H9 (cell line): Measurements from ENCODE around the gene ITGA2. TPM values are rescaled to one million over a fixed set of nuclear protein-coding genes. Genes with fewer than 3 reads are reported as not detected.

ENCODE experiments used
- DNase-seq: peaks from one replicate; pipeline ENCODE4 v3.0.0-alpha.2; 2017
- H2AFZ ChIP-seq: one replicate; pipeline ENCODE4 v1.6.1; 2013; ENCODE audit warnings: mild to moderate bottlenecking, low read length, control low read depth, moderate library complexity
- H2AK5ac ChIP-seq: 2 replicates; pipeline ENCODE4 v1.6.1; 2013; ENCODE audit warnings: low read length, control low read depth, mixed read lengths; ENCODE audit not compliant: insufficient read length
- H2BK120ac ChIP-seq: one replicate; pipeline ENCODE4 v1.6.1; 2013; ENCODE audit warnings: low read depth, mild to moderate bottlenecking, low read length, control low read depth, inconsistent platforms; ENCODE audit not compliant: poor library complexity, severe bottlenecking
- H2BK12ac ChIP-seq: 2 replicates; pipeline ENCODE4 v1.6.1; 2013; ENCODE audit warnings: low read length, control low read depth, mixed read lengths, low read depth; ENCODE audit not compliant: insufficient read length
- H2BK15ac ChIP-seq: 2 replicates; pipeline ENCODE4 v1.6.1; 2013; ENCODE audit warnings: low read depth, low read length, control low read depth
- H2BK20ac ChIP-seq: one replicate; pipeline ENCODE4 v1.6.1; 2013; ENCODE audit warnings: low read depth, mild to moderate bottlenecking, low read length, control low read depth, inconsistent platforms; ENCODE audit not compliant: poor library complexity, severe bottlenecking
- H2BK5ac ChIP-seq: 2 replicates; pipeline ENCODE4 v1.6.1; 2013; ENCODE audit warnings: low read length, control low read depth, mixed read lengths; ENCODE audit not compliant: insufficient read length
- H3K14ac ChIP-seq: 2 replicates; pipeline ENCODE4 v1.6.1; 2013; ENCODE audit warnings: low read length, control low read depth; ENCODE audit not compliant: insufficient read depth
- H3K18ac ChIP-seq: 2 replicates; pipeline ENCODE4 v1.6.1; 2013; ENCODE audit warnings: low read depth, mild to moderate bottlenecking, mixed read lengths, low read length, control low read depth; ENCODE audit not compliant: insufficient read length
- H3K23ac ChIP-seq: 2 replicates; pipeline ENCODE4 v1.6.1; 2013; ENCODE audit warnings: low read length, control low read depth, mixed read lengths, low read depth; ENCODE audit not compliant: insufficient read length
- H3K23me2 ChIP-seq: 2 replicates; pipeline ENCODE4 v1.6.1; 2013; ENCODE audit warnings: low read depth, mild to moderate bottlenecking, mixed read lengths, low read length, control low read depth; ENCODE audit not compliant: insufficient read length, poor library complexity, severe bottlenecking
- H3K27ac ChIP-seq: 2 replicates; pipeline ENCODE4 v1.5.1; 2013; ENCODE audit warnings: low read length, control low read depth, mixed read lengths, low read depth; ENCODE audit not compliant: insufficient read length
- H3K27me3 ChIP-seq: 2 replicates; pipeline ENCODE4 v1.6.1; 2013; ENCODE audit warnings: low read length, control low read depth, inconsistent platforms; ENCODE audit not compliant: insufficient read depth
- H3K4ac ChIP-seq: 2 replicates; pipeline ENCODE4 v1.6.1; 2013; ENCODE audit warnings: low read depth, mild to moderate bottlenecking, control low read depth, inconsistent platforms, low read length, moderate library complexity
- H3K4me1 ChIP-seq: 2 replicates; pipeline ENCODE4 v1.6.1; 2013; ENCODE audit warnings: low read length, control low read depth, inconsistent platforms; ENCODE audit not compliant: insufficient read depth
- H3K4me2 ChIP-seq: 2 replicates; pipeline ENCODE4 v1.6.1; 2013; ENCODE audit warnings: low read length, control low read depth, mixed read lengths; ENCODE audit not compliant: insufficient read length, insufficient read depth
- H3K56ac ChIP-seq: 2 replicates; pipeline ENCODE4 v1.6.1; 2013; ENCODE audit warnings: low read depth, mild to moderate bottlenecking, mixed read lengths, low read length, control low read depth; ENCODE audit not compliant: insufficient read length
- H3K79me1 ChIP-seq: 2 replicates; pipeline ENCODE4 v1.6.1; 2013; ENCODE audit warnings: low read depth, mild to moderate bottlenecking, moderate library complexity, low read length, control low read depth, inconsistent platforms; ENCODE audit not compliant: insufficient read depth, poor library complexity, severe bottlenecking
- H3K79me2 ChIP-seq: 2 replicates; pipeline ENCODE4 v1.6.1; 2013; ENCODE audit warnings: low read length, control low read depth, inconsistent platforms; ENCODE audit not compliant: insufficient read depth
- H3K9ac ChIP-seq: 2 replicates; pipeline ENCODE4 v1.6.1; 2013; ENCODE audit warnings: low read length, control low read depth, mixed read lengths; ENCODE audit not compliant: insufficient read length; ENCODE audit errors: extremely low read depth
- H3K9me3 ChIP-seq: one replicate; pipeline ENCODE4 v1.6.1; 2013; ENCODE audit warnings: low read depth, low read length, inconsistent platforms; ENCODE audit not compliant: control insufficient read depth
- H3T11ph ChIP-seq: one replicate; pipeline ENCODE4 v1.6.1; 2013; ENCODE audit warnings: mild to moderate bottlenecking, low read length, control low read depth, inconsistent platforms
- H4K20me1 ChIP-seq: one replicate; pipeline ENCODE4 v1.6.1; 2013; ENCODE audit not compliant: control insufficient read depth, insufficient read length, insufficient read depth
- H4K5ac ChIP-seq: 2 replicates; pipeline ENCODE4 v1.6.1; 2013; ENCODE audit warnings: low read depth, mild to moderate bottlenecking, mixed read lengths, low read length, control low read depth; ENCODE audit not compliant: insufficient read length
- H4K8ac ChIP-seq: replicated peaks from 2 replicates; pipeline ENCODE4 v1.6.1; 2013; ENCODE audit warnings: low read length, control low read depth, mixed read lengths, low read depth; ENCODE audit not compliant: insufficient read length
- H4K91ac ChIP-seq: 2 replicates; pipeline ENCODE4 v1.6.1; 2013; ENCODE audit warnings: low read depth, mild to moderate bottlenecking, moderate library complexity, mixed read lengths, low read length, control low read depth; ENCODE audit not compliant: insufficient read length
- H3K27ac Mint-ChIP-seq, 3 experiments: 2 replicates in 2 of 3; 3 replicates in 1 of 3; pipeline ENCODE4 v1.8.0; 2020 to 2021; ENCODE audit warnings: mixed read lengths in 3 of 3, mild to moderate bottlenecking in 1 of 3, moderate library complexity in 1 of 3
- H3K27me3 Mint-ChIP-seq: 2 replicates; pipeline ENCODE4 v1.8.0; 2021; ENCODE audit warnings: low read depth, mild to moderate bottlenecking, moderate library complexity, mixed read lengths
- H3K36me3 Mint-ChIP-seq, 3 experiments: 2 replicates in 2 of 3; 3 replicates in 1 of 3; pipeline ENCODE4 v1.8.0; 2020 to 2021; ENCODE audit warnings: low read depth in 3 of 3, mixed read lengths in 3 of 3; ENCODE audit not compliant: insufficient read depth in 1 of 3
- H3K4me1 Mint-ChIP-seq, 2 experiments: 2 replicates each; pipeline ENCODE4 v1.8.0; 2020; ENCODE audit warnings: mixed read lengths in 2 of 2
- H3K4me3 Mint-ChIP-seq, 2 experiments: 2 replicates in 1 of 2; 3 replicates in 1 of 2; pipeline ENCODE4 v1.8.0; 2020 to 2021; ENCODE audit warnings: mild to moderate bottlenecking in 2 of 2, mixed read lengths in 2 of 2, moderate library complexity in 1 of 2
- H3K9me3 Mint-ChIP-seq, 2 experiments: 2 replicates in 1 of 2; 3 replicates in 1 of 2; pipeline ENCODE4 v1.8.0; 2020; ENCODE audit warnings: mild to moderate bottlenecking in 2 of 2, mixed read lengths in 2 of 2, moderate library complexity in 1 of 2
- WGBS: extraction: QIAGEN DNeasy Blood & Tissue Kit; methylation state at CpG from one replicate; pipeline ENCODE4 v1.1.7; 2013; ENCODE audit warnings: missing lambda C conversion rate, low lambda C conversion rate, mixed read lengths; ENCODE audit not compliant: insufficient read length; ENCODE audit errors: extremely low coverage; 5-methylcytosine and 5-hydroxymethylcytosine counted together
- total RNA-seq: library from RNA; stranded (reverse); gene quantifications from 2 replicates; pipeline ENCODE4 v1.2.1, GENCODE V29; 2021
- TF ChIP-seq, protein P1 (sequence below): fragments of 200-600 bp; sonication (generic); conservative IDR thresholded peaks from 3 replicates; pipeline ENCODE4 v1.8.0; 2021; ENCODE audit warnings: antibody characterized with exemption, mild to moderate bottlenecking

ITGA2 gene
- total RNA-seq, 1 experiment from 2014 or later: 3.0 TPM

DNA sequence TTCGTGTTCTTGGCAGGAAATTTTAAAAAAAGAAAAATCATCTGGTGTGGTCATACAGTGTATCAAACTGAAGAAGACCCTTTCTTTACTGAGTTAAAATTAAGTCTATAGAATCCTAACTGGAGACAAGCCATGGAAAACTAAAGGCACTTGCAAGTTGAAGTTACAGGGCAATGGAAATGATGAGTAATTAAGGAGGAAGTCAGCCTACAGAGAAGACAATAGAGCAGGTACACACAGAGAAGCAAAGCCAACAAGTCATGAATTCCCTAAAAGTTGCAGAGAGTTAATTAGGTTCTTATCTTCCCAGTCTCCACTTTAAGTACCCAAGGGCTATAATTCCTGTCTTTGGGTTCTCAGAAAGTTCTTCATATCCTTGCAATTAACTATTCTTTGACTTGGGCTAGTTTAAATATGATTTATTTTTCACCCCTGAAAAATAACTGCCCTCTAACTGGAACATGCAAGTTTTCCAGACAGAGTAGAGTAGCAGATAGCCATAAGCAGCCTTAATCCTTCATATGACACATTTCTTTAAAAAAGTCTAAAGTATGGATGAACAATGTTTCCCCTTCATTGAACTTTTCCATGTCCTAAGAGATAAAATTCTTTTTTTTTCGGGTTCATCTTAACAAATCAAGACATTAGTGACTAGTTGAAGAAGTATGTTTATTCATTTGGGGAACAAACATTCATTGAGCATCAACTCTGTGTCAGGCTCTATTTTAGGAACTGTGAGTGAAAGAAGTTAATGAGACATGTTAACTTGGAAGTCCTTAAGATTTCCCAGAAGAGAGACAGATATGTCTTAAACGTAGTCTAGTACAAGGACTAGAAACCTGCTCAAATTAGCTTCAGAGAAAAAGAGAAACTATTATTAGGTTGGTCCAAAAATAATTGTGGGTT, 5.2 kb upstream of the ITGA2 start:
- H3K9me3 ChIP-seq: no peaks in the 10 kb centered on the region
- no peak overlapping the region for H3K4me2 ChIP-seq
- Mint-ChIP-seq H3K4me3 (no peak overlapping the region), H3K36me3 (no peaks in the 10 kb centered on the region), H3K27ac (no peak overlapping the region), H3K9me3 (no peaks in the 10 kb centered on the region; a peak in 1 of 5 replicates), H3K27me3 (peaks cover 15% of the 10 kb centered on the region), H3K4me1 (peaks cover 3 to 16% of the 10 kb centered on the region in 2 experiments)
- H3K79me1 ChIP-seq: no peaks in the 10 kb centered on the region
- no peak overlapping the region for H2BK15ac ChIP-seq
- H3K23ac ChIP-seq: no peak overlapping the region
- no peak overlapping the region for H2AK5ac ChIP-seq
- no peak overlapping the region for H3K56ac ChIP-seq
- no peaks in the 10 kb centered on the region for H4K20me1 ChIP-seq
- DNase-seq: no peak
- H4K91ac ChIP-seq: no peak overlapping the region
- no peak overlapping the region for H2BK5ac ChIP-seq
- H2AFZ ChIP-seq: no peak overlapping the region
- no peaks in the 10 kb centered on the region for H3K79me2 ChIP-seq
- TF ChIP-seq, protein P1, sequence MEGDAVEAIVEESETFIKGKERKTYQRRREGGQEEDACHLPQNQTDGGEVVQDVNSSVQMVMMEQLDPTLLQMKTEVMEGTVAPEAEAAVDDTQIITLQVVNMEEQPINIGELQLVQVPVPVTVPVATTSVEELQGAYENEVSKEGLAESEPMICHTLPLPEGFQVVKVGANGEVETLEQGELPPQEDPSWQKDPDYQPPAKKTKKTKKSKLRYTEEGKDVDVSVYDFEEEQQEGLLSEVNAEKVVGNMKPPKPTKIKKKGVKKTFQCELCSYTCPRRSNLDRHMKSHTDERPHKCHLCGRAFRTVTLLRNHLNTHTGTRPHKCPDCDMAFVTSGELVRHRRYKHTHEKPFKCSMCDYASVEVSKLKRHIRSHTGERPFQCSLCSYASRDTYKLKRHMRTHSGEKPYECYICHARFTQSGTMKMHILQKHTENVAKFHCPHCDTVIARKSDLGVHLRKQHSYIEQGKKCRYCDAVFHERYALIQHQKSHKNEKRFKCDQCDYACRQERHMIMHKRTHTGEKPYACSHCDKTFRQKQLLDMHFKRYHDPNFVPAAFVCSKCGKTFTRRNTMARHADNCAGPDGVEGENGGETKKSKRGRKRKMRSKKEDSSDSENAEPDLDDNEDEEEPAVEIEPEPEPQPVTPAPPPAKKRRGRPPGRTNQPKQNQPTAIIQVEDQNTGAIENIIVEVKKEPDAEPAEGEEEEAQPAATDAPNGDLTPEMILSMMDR: no peak
- no peak overlapping the region for H2BK120ac ChIP-seq
- WGBS: no CpG with 5 or more reads among the region's 3 CpGs
- H3T11ph ChIP-seq: no peak overlapping the region
- H4K8ac ChIP-seq: no peak overlapping the region
- H3K27ac ChIP-seq: no peak overlapping the region
- H3K14ac ChIP-seq: no peak overlapping the region
- H3K27me3 ChIP-seq: no peaks in the 10 kb centered on the region; the same call in 1 of the 2 replicates
- H3K23me2 ChIP-seq: peaks cover 5% of the 10 kb centered on the region
- H3K18ac ChIP-seq: no peak overlapping the region
- H2BK12ac ChIP-seq: no peak overlapping the region
- no peak overlapping the region for H4K5ac ChIP-seq
- H3K4me1 ChIP-seq: no peaks in the 10 kb centered on the region
- H2BK20ac ChIP-seq: no peak overlapping the region
- no peak overlapping the region for H3K9ac ChIP-seq
- no peak overlapping the region for H3K4ac ChIP-seq
